RWPE2 (cell line): ENCODE results near the gene TM6SF1.
A peak's percentile ranks its signal among the peaks of the same experiment; 100 is the strongest.

Experiments
- ATAC-seq: fragments of 200-7000 bp; cut with Tn5 transposase; 3 replicates; pipeline ENCODE4 v1.9.1; 2021; ENCODE audit warnings: low read depth
- DNase-seq: peaks from one replicate; pipeline ENCODE4 v3.0.0-alpha.2; 2020; ENCODE audit warnings: low spot score
- H3K27ac ChIP-seq: fragments of 450-650 bp; 2 replicates; pipeline ENCODE4 v1.5.1; 2017; ENCODE audit warnings: mild to moderate bottlenecking; ENCODE audit not compliant: poor library complexity, severe bottlenecking
- H3K27me3 ChIP-seq: fragments of 250-450 bp; sonication (Bioruptor Pico); 2 replicates; pipeline ENCODE4 v1.5.1; 2021; ENCODE audit warnings: mild to moderate bottlenecking, moderate library complexity; ENCODE audit not compliant: insufficient read depth, poor library complexity, severe bottlenecking
- H3K36me3 ChIP-seq: fragments of 250-450 bp; sonication (Bioruptor Pico); 2 replicates; pipeline ENCODE4 v1.5.1; 2020; ENCODE audit warnings: low read depth, mild to moderate bottlenecking, moderate library complexity
- H3K4me1 ChIP-seq: fragments of 250-450 bp; sonication (Bioruptor Pico); 2 replicates; pipeline ENCODE4 v1.5.1; 2021; ENCODE audit warnings: mild to moderate bottlenecking, moderate library complexity; ENCODE audit not compliant: insufficient read depth, poor library complexity, severe bottlenecking
- H3K4me3 ChIP-seq: fragments of 250-450 bp; sonication (Bioruptor Pico); 2 replicates; pipeline ENCODE4 v1.5.1; 2021; ENCODE audit warnings: mild to moderate bottlenecking, moderate library complexity; ENCODE audit not compliant: severe bottlenecking
- H3K9me3 ChIP-seq: fragments of 250-450 bp; sonication (Bioruptor Pico); 2 replicates; pipeline ENCODE4 v1.5.1; 2021; ENCODE audit warnings: mild to moderate bottlenecking, moderate library complexity; ENCODE audit not compliant: severe bottlenecking
- TF ChIP-seq, protein P1 (sequence below): fragments of 450-650 bp; IDR thresholded peaks from one replicate; pipeline ENCODE4 v1.5.1; 2017; ENCODE audit warnings: mild to moderate bottlenecking, moderate library complexity; ENCODE audit not compliant: poor library complexity, severe bottlenecking

Gene TM6SF1

GRCh38 chr15:83106994-83107840 is at the start of gene TM6SF1:
TSS of gene TM6SF1 (plus strand) at chr15:83107645. CDS start at chr15:83107681, 36 bp downstream.
- H3K27me3 ChIP-seq = peaks cover 5% of the 10 kb centered on the region
- peak; percentile 40 for ATAC-seq
- peak within 1 kb of the TSS; percentile 59 for H3K4me3 ChIP-seq
- H3K36me3 ChIP-seq = no peaks in the 10 kb centered on the region
- H3K27ac ChIP-seq = no peak within 1 kb of the TSS
- H3K4me1 ChIP-seq = no peaks in the 10 kb centered on the region
- H3K9me3 ChIP-seq = no peaks in the 10 kb centered on the region
- DNase-seq = no peak
- TF ChIP-seq, protein P1, sequence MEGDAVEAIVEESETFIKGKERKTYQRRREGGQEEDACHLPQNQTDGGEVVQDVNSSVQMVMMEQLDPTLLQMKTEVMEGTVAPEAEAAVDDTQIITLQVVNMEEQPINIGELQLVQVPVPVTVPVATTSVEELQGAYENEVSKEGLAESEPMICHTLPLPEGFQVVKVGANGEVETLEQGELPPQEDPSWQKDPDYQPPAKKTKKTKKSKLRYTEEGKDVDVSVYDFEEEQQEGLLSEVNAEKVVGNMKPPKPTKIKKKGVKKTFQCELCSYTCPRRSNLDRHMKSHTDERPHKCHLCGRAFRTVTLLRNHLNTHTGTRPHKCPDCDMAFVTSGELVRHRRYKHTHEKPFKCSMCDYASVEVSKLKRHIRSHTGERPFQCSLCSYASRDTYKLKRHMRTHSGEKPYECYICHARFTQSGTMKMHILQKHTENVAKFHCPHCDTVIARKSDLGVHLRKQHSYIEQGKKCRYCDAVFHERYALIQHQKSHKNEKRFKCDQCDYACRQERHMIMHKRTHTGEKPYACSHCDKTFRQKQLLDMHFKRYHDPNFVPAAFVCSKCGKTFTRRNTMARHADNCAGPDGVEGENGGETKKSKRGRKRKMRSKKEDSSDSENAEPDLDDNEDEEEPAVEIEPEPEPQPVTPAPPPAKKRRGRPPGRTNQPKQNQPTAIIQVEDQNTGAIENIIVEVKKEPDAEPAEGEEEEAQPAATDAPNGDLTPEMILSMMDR = peak; percentile 37

DNA sequence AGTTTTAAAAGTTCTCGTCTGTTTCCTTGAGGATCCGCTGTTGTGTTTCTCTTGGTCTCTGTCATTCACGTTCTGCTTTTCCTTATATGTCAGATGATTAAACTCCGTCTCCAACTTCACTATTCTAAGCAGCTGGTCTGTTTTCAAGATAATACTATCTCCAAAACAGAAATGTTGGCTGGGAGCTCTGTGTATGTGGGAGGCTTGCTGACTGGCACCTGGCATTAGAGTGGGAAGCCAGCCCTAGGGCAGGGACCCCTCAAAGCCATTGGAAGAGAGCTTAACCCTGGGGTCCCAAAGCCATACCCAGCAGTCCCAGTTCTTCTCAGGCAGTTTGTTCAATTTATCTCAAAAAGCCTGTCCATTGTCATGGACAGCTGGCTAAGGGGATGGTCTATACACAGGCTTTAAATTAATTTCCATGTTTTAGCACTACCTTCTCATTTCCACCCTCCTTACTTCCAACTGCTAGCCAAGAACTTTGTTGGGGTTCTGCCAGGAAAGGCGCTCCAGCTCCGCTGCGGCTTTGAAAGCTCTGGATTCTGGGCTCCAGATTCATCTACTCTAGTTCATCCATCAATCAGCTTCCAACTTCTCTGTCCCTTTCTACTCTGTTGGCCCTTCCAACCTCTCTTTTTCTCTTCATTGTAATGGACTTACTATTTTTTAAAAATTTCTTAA is 49.6 kb upstream of the TM6SF1 start:
- H3K9me3 ChIP-seq = no peaks in the 10 kb centered on the region
- H3K27me3 ChIP-seq = no peaks in the 10 kb centered on the region
- no peak overlapping the region for H3K27ac ChIP-seq
- H3K4me3 ChIP-seq = no peak overlapping the region
- H3K4me1 ChIP-seq = no peaks in the 10 kb centered on the region
- ATAC-seq (no peak), DNase-seq (no peak)
- peaks cover 75% of the 10 kb centered on the region for H3K36me3 ChIP-seq
- TF ChIP-seq, protein P1 = no peak

- TF ChIP-seq, protein P1 = no peak
- Histone ChIP-seq H3K4me1 (peaks cover 14% of the 10 kb centered on the region), H3K27ac (no peak overlapping the region), H3K36me3 (peaks cover 72% of the 10 kb centered on the region), H3K9me3 (no peaks in the 10 kb centered on the region), H3K27me3 (no peaks in the 10 kb centered on the region), H3K4me3 (no peak overlapping the region)
- no peak for DNase-seq
- ATAC-seq = no peak
Observed at GRCh38 chr15:83061680-83062079, 45.8 kb upstream of the TM6SF1 start.

GRCh38 chr15:83062768-83063180 is 44.7 kb upstream of the TM6SF1 start:
- ATAC-seq = no peak

More at GRCh38 chr15:83062768-83063180, 44.7 kb upstream of the TM6SF1 start:
- no peak for DNase-seq
- Histone ChIP-seq H3K4me1 (peaks cover 14% of the 10 kb centered on the region), H3K27me3 (no peaks in the 10 kb centered on the region), H3K36me3 (peaks cover 61% of the 10 kb centered on the region), H3K9me3 (no peaks in the 10 kb centered on the region), H3K27ac (no peak overlapping the region), H3K4me3 (no peak overlapping the region)
- TF ChIP-seq, protein P1 = no peak
